Endothelial cell of umbilical vein (primary cell): ENCODE data around the gene KLRF2.

Experiments used
- CTCF ChIP-seq, 2 donors: IDR thresholded peaks; 1 replicate in 1 of 2; 2 replicates in 1 of 2; pipeline ENCODE4 v1.5.1; 2011; ENCODE audit warnings: low read length in 2 of 2, mild to moderate bottlenecking in 2 of 2, moderate library complexity in 2 of 2, control low read depth in 1 of 2, inconsistent platforms in 1 of 2, low read depth in 1 of 2; ENCODE audit not compliant: insufficient read depth in 1 of 2; ENCODE audit errors: extremely low read depth in 1 of 2
- EZH2 ChIP-seq: IDR thresholded peaks from 2 replicates; pipeline ENCODE4 v1.6.1; 2012; ENCODE audit warnings: borderline replicate concordance, low read depth, mild to moderate bottlenecking, moderate library complexity, low read length, inconsistent platforms; ENCODE audit not compliant: severe bottlenecking
- FOS ChIP-seq: IDR thresholded peaks from 2 replicates; pipeline ENCODE4 v1.6.1; 2011; ENCODE audit warnings: mild to moderate bottlenecking, low read length, moderate library complexity, borderline replicate concordance; ENCODE audit not compliant: insufficient read depth
- GATA2 ChIP-seq: IDR thresholded peaks from 2 replicates; pipeline ENCODE4 v1.7.0; 2011; ENCODE audit warnings: low read depth, mild to moderate bottlenecking, moderate library complexity, mixed read lengths, low read length; ENCODE audit not compliant: insufficient read length, insufficient read depth
- JUN ChIP-seq: IDR thresholded peaks from 2 replicates; pipeline ENCODE4 v1.6.1; 2011; ENCODE audit warnings: borderline replicate concordance, low read depth; ENCODE audit not compliant: insufficient read length, insufficient read depth
- MAX ChIP-seq: IDR thresholded peaks from 2 replicates; pipeline ENCODE4 v1.6.1; 2011; ENCODE audit not compliant: insufficient read depth, insufficient read length
- MYC ChIP-seq: IDR thresholded peaks from one replicate; pipeline ENCODE4 v1.6.1; 2011; ENCODE audit warnings: mild to moderate bottlenecking, low read depth, low read length
- POLR2A ChIP-seq: IDR thresholded peaks from 2 replicates; pipeline ENCODE4 v1.6.1; 2012; ENCODE audit warnings: low read depth, mild to moderate bottlenecking, control low read depth, low read length
- POLR2AphosphoS5 ChIP-seq: IDR thresholded peaks from 2 replicates; pipeline ENCODE4 v1.6.1; 2012; ENCODE audit warnings: low read depth, mild to moderate bottlenecking, control low read depth, low read length, moderate library complexity; ENCODE audit not compliant: insufficient read depth

GRCh38 chr12:9851927-9852326 lies 29.4 kb upstream of the KLRF2 start:
- no peak for TF ChIP-seq CTCF (IDR thresholded peaks at IDR 0.05; ENCODE audit: extremely low read depth in 1 of 2, insufficient read depth in 1 of 2, low read depth in 1 of 2, low read length in 2 of 2)
- TF ChIP-seq EZH2 = no peak
- TF ChIP-seq POLR2AphosphoS5 = no peak
- no peak for TF ChIP-seq MAX
- no peak for TF ChIP-seq POLR2A
- TF ChIP-seq JUN = no peak
- no peak for TF ChIP-seq GATA2
- TF ChIP-seq FOS = no peak
- TF ChIP-seq MYC = no peak
